GM19240 (cell line): ENCODE data around the gene KIDINS220.

Experiments used
- DNase-seq: peaks from one replicate; pipeline ENCODE4 v3.0.0; 2011; ENCODE audit warnings: low spot score; ENCODE audit not compliant: insufficient read length

KIDINS220 gene

DNA sequence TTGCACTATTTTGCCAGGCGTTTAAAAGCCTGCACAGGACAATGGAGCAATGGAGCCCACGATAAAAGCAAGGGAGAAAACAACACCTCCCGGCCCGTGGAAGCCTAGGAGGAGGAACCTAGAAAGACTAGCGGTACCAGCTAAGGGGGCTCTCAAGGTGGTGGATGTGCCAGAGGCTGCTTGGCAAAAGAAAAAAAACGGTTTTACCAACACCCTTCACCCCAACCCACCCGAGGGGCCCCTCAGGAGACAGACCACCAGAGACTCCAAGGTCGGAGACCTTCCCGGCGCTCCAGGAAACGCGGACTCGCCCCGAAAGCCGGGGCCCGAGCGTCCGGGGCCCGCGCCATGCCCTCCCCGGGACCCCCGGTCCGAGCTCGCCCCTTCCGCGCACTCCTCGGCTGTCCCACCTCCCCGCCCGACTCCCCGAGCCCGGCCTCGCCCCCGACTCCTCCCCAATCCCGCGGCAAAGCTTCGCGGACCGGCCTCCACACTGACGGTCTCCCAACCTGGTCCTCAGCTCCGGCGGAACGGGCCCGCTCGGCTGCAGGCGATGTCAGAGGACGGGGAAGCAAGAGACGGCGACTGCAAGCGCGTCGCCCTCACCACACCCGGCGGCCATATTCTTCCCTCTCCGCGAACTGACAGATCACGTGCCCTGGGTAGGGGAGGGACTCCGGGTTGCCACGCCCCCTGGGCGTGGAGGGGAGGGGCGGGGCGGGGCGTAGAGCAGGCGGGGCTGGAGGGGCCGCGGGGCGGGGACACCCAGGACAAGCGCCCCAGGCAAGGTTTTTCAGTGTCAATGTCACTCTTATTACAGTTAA lies at the start of gene KIDINS220:
Gene KIDINS220, minus strand, starts transcription at position 643 of the 824 bp plus-strand sequence. CDS start 10,520 bp downstream, outside the sequence.
- peak; percentile 94 for DNase-seq

DNA sequence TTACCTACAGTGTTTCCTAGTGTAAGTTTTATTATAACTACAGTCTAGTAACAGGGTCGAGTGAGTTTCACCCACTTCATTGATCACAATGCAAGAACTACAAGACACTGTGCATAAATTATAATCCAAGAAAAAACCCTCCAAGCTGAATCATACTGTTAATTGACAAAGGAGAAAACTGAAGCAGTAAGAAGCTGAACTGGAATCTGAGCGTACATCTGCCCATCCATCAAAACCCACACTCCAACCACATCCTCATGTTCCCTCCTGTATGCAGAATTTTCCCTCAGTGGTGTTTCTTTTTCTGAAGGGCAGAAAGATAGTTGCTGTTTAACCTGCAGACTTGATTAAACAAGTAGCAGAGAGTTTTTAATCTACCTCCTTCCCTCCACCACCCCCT lies 49.5 kb upstream of the KIDINS220 start:
- DNase-seq: no peak

DNA sequence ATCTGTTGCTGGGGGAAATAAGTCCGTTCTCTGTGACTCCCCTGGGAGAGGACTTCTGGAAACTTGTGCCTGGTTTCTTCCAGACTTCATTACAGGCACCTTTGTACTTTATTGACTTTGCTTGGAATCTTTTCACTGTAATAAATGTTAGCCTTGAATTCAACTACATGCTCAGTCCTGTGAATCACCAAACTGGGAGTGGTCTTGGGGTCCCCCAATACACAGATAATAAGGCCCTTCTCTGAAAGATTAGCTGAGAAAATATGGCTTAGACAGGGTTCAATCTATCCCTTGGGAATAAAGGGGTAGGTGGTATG lies 48.7 kb upstream of the KIDINS220 start:
- no peak for DNase-seq

DNA sequence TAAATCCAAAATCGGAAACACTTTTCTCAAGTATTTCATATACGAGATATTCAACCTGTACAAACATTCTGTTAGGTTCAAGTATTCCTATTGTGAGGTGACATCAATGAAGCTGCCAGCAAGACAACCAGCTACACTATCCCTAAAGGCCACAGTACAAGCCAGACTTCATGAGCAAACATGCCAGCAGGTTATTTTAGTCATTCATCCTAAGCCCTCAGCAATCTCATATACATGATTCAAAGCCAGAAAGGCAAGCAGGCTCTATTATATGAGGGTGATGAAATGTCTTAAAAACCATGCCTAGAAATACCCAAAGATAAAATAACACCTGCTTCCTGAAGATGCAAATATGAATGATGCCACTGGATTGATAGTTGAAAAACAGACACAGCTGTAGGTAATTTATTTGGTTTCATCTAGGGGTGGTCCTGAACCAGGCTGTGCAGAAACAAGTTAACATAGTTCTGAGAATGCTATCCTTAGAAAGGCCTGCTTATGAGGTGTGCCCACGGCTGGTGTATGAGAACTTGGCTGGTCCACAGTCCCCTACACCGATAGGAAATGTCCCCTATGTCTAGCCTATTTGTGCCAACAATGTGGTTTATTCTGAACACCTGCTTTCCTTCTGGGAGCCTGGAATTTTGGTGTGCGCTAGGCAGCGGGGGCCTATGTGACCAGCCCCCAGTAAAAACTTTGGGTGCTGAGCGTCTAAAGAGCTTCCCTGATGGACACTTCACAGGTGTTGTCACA lies 48.2 kb upstream of the KIDINS220 start:
- no peak for DNase-seq

DNA sequence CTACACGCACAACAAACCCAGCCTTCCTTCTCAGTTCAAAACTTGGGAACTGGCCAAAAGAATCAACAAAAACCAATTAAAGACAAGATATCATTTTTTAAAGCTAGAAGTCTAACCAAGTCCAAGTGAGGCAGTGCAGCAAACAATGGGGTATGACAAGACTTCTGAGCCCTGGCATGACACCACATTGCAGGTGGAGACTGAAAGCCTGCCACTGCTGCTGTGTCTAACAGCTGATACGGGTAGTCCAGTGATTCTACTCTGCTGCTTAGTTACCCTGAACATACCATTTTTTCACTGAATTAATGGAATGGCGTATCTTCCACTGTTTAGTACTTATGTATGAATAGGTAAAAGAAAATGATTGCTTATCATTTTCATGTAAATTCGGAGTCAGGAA lies 47.4 kb upstream of the KIDINS220 start:
- DNase-seq: no peak

DNA sequence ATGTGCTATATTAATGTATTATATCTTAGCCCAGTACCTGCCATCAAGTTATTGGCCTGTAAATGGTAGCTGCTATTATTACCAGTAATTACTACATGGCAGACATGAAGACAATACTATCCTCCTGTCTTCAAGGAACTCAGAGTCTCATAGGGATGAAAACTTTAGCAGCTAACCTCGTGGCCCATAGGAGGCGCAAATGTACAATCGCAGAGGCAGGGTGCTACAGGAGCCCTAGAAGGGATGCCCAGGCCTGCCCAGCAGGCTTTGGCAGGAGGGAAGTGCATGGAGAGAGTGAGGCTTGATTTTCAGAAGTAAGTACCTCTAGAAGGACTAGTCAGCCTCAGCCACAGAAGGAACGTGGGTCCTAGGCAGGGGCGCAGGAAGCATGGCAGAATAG lies 44.7 kb upstream of the KIDINS220 start:
- no peak for DNase-seq

DNA sequence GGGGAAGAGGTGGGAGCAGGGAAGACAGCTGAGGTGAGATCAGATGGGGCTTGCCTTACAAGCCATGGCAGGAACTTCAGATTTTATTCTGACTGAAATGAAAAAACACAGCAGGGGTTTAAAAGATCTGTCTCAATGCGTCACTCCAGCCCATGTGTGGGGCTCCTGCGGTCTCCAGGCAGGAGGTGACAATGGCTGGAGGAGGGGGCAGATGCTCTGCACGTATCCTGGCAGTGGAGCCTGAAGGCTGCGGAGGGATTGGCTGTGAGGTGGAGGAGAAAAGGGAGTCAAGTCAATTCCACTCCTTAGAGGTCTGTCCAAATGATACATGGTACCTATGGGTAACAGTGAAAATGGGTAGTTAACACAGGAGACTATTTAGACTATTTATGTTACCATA lies 40.5 kb upstream of the KIDINS220 start:
- DNase-seq: no peak

DNA sequence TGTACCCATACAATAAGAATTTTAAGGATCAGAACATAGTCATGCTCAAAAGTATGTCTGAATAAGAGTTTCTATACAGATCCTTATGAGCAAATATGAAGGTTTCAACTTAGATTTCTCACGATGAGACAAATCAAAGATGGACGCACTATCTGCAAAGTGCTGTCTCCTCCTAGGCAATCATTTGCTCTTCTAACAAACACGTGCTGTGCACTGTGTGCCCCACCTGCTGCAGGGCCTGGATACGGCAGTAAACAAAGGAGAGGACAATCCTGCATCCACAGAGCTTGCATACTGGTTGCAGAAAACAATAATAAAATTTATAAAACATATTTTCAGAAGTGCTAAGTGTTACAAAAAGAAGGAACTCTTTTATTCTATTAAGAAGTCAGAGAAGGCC lies 39.9 kb upstream of the KIDINS220 start:
- no peak for DNase-seq

DNA sequence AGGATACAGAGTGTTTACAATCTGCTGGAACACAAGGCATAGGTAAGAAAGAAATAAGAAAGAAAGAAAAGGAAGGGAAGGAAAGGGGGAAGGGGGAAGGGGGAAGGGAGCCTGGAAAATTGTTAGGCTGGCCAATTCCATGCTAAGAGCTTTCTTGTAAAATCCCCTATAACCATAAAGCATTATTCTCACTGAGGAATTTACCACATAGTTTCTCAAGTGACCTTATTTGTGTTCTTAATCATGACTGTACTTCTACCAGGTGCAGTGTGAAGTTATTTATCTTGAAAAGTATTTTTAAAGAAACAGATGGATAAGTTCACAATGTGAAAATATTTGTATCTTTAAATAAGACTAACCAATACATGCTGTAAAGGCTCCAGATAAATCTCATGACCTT lies 39.2 kb upstream of the KIDINS220 start:
- no peak for DNase-seq

DNA sequence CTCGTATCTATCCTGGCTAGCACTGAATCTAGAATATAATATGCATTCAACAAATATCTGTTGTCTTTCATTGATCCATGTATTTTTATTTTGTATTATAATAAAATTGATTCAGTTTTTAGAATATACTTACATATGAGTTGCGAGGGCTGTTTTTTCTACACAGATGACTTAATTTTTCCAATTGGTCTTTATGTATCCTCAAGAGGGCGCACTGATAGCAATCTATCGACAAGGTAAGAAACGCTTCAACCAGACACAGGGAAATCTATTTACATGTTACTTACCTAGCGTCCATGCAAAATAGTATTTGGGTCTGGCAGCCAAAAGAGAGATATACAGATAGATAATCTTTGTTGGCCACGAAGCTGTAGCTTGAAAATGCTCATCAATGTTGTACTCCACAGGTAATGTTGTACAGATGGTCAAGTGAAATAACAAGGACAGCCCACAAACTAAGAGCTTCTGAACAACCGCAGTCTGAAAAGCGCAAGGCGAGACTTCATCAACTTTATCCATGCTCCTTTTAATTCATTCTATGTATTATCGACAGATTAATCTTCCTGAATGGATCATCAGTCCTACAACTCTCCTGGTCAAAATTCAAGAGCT lies 35.5 kb upstream of the KIDINS220 start:
- DNase-seq: peak; percentile 8

DNA sequence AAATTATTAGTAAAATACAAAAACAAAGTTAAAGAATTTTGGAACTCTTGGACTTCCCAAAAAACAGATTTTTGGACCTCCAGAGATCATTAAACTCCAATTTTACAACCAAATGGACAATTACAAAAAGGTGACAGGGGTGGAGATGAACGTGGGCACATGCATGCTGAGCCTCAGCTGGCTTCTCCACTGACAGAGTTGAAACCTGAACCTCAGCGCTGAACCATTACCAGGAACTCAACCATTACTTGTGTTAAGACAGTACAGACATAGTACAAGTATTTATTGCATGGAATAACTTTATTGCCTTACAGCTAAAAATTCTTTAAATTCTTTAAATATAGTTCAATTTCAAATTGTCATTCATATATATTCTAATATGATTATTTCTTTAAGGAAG lies 33.0 kb upstream of the KIDINS220 start:
- DNase-seq: no peak

DNA sequence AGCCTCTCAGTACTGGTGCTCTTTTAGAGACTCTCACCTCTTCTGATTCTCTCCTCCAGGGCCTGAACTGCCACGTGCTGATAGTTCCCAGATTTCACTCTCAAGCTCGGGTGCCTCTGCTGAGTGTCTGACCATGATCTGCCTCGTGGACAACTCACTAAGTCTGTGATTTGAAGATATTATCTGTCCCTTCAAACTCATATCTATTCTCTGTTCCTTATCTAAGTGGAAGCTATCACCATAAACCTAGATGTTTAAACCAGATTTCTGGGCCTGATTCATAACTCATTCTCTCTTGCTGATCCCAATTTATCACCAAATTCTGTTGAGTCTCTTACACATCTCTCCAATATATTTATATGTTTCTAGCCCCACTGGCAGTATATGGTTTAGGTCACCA lies 29.9 kb upstream of the KIDINS220 start:
- DNase-seq: no peak

DNA sequence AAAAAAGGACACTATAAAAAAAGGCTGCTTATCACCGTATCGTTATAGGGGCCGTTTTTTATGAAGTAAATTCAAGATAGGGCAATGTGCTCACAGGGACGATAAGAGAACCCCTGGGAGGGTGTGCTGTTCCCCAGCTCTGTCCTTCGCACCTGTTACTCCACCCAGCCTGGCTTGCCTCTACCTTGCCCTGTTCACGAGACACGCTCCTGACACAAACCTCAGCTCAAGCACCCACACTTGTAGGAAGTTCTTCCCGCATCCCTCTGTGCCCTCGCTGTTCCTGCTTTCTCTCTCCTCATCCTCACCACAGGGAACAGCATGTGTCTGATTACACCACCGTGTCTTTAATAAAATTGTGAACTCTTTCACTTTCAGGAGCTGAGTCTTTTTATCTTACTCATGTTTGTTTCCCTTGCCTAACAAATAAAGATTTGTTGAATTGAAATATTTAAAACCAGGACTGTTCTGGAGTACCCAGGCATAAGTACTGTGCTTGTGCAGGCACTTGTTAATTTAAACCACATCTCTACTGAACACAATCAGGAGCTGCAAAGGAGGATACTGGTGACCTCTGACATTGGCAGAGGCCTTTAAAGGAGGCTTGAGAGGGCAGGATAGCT lies 26.0 kb upstream of the KIDINS220 start:
- no peak for DNase-seq

DNA sequence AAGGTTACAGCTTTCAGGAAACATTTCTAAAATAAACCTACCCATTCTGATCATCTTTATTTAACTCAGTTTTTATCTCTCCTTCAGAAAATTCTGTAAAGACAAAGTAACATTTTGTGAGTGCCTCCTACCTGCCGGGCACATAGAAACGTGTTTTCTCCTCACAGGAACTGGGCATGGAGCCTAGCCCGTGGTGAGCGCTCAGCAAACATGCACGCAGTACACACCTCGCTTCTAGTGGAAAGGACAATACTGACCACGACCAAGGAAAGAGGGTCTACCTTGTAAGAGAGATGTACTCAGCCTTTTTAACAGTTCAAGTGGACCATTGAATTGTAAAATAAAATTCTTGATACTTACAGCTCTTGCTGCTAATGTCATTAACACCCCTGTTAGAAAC lies 24.8 kb upstream of the KIDINS220 start:
- DNase-seq: no peak

DNA sequence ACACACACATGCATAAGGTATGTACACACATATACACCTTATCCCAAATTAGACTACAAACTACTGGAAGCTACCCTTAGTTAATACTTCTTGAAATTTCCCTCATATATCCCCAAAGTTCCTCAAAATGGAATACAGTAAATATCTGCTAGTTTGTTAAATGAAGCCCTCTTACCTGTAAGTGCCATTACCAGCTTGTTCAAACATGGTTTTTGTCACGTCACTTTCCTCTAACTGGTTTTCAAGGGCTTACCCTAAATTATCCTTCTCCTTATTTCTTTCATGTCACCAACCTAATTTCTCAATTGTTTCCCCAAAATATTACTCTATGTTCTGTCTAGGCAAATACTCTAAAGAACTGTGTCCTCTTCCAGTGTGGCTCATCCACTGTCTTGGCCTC lies 24.4 kb upstream of the KIDINS220 start:
- no peak for DNase-seq

DNA sequence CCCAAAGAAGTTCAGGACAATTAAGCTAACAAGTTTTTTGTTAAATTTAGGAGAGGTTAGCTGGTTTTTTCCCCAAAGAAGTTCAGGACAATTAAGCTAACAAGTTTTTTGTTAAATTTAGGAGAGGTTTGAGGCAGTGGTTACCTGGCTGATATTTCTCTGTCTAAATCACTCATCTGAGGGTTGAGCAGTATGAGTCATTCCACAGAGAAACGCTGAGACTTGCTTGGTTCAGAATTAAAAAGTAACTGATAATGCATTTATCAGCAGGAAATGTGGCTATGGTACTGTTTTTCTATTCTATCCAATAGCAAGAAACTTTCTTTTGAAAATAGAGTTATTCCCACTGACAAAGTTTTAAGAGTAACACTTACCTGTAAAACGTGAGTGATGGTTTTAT lies 22.8 kb upstream of the KIDINS220 start:
- DNase-seq: no peak

DNA sequence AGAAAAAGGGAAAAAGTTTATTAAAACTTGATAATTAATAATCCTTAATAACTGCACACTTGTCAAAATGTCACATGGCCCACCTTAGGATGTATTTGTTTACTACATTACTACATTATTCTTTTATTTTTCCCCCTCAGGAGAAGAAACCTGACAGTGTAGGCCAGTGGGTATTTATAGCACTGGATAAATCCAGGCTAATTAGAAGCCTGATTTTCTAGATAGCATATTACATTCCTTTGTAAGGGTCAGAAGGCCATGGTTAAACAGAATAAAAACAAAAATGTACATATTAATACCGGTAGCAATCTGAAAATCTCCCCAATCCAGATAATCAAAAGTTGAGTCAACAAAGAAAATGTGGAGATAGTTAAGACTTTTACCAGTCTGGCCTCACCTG lies 21.5 kb upstream of the KIDINS220 start:
- no peak for DNase-seq

DNA sequence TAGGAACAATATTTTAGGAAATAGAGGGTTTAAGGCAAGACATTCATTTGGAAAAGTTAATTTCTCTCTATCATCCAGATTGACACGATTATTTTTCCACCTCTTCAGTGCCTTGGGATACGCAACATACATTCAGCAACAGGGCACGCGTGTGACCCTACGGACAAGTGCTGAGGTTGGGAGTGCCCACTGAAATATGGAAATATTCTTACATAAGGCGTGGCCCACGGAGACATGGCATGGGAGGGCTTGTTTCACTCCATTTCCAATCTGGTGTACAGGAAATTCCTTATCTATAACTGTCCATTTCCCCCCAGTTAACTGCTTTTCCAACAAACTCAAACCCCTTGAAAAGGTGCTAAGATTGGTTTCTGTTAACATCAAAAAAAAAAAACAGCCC lies 20.9 kb upstream of the KIDINS220 start:
- DNase-seq: no peak

DNA sequence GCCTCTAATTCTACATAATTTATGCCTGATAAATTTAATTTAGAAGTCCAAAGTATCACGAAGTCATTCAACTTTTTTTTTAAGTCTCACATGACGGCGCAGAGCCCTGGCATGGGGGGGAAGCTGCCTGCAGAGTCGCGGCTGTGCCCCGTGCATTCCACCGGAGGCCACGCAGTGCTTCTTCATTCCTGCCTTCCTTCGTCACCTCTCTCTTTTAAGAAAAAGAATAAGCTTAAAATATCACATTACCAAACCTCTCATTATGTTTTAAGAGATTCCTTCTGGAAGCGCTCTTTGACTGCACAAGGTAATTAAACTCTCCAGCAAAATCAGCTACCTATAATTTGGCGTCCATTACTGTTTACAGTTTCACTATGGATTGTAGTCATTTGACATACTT lies 20.3 kb upstream of the KIDINS220 start:
- DNase-seq: no peak

DNA sequence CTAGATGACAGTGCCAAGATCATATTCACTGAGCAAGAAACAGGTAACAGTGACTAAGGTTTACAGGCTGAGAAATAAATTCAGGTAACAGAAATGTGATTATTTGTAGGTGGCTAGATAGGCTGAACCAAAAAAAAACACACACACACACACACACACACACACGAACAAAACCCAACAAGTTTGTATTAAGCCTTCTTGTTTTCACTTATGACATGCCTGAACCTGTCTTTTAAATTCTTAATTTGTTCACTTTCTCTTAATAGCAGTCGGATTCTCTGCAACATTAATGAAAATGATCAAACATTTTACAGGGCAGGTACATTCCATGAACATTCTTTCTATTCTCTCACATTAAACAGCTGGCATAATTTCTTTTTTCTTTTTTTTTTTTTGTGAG lies 18.8 kb upstream of the KIDINS220 start:
- no peak for DNase-seq

DNA sequence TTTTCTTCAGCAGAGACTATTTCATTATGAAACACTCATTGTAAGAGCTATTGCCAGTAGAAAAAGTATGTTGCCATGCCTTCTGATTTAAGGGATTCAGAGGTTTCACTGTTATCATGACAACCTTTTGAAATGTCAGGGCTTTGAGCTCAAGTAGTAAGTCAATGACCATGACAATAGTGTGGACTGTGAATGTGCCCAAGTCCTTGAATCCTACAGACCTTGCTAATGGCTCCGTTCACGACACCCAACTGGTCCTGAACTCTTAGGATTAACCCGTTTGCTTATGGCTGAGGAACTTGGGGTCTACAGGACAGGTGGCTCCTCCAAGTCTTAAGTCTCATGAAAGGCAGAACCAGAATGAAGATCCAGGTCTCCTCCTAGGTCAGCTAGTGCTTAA lies 17.6 kb upstream of the KIDINS220 start:
- DNase-seq: no peak

DNA sequence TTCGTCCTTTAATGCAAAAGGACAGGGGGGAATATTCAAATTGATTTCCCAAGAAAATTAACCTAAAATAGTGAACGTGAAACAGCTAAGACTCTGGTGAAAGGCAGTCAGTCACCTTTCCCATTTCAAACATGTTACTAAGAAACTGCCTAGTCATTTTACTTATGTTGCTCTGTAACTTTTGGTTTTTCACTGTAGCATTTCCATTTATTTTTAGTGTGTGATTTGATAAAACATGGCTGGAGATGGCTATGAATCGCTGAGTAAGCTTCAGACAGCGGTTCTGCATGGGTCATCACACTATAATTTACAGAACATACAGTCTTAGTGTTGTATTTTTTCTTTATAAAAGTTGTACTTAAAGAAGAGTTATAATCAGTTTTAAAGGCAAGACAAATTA lies 16.0 kb upstream of the KIDINS220 start:
- no peak for DNase-seq
